GM10248 (cell line): ENCODE measurements around the gene DPYD.

Source experiments
- CTCF ChIA-PET: fragments of 300-600 bp; sonication (Branson Sonifier 250); formaldehyde crosslinking; extraction: SDS; loops from one replicate; lab custom pipeline; 2021; ENCODE audit warnings: antibody characterized with exemption; lab: Yijun Ruan, JAX
- POLR2A ChIA-PET: fragments of 350-650 bp; sonication (Branson Sonifier 250); formaldehyde crosslinking; extraction: SDS; loops from one replicate; lab custom pipeline; 2020; ENCODE audit warnings: antibody characterized with exemption; lab: Yijun Ruan, JAX
- DNase-seq: peaks from one replicate; pipeline ENCODE4 v3.0.0; 2012; ENCODE audit errors: extremely low spot score
- TF ChIP-seq, protein P1 (sequence below): IDR thresholded peaks from 2 replicates; pipeline ENCODE4 v1.5.1; 2012; ENCODE audit warnings: mild to moderate bottlenecking, low read depth; ENCODE audit errors: extremely low read depth, missing control alignments, control extremely low read depth

The DPYD gene

DNA sequence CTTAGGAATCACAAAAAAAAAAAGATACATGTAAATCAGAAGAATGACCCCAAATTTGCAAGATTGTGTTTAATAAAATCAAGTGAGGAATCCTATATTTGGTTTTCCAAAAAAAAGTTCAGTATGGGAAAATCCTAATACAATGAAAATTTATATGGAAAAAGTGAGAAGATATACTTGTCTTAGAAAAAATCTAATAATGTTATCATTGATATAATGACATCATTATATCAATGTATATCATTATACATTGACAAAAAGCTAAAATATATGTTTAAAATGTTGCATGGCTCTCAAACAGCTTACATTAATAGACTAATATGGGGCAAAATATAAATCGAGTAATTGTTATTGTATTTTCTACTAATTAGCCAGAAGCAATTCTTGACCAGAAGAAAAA is 37.0 kb downstream of the DPYD start:
- ChIA-PET CTCF (interaction anchor here (1.3 kb wide), 1 partner anchor 18 kb away, joined by 4 read pairs; no protein-coding TSS in a partner anchor), POLR2A (no interaction called here)
- DNase-seq = no peak
- TF ChIP-seq, protein P1, sequence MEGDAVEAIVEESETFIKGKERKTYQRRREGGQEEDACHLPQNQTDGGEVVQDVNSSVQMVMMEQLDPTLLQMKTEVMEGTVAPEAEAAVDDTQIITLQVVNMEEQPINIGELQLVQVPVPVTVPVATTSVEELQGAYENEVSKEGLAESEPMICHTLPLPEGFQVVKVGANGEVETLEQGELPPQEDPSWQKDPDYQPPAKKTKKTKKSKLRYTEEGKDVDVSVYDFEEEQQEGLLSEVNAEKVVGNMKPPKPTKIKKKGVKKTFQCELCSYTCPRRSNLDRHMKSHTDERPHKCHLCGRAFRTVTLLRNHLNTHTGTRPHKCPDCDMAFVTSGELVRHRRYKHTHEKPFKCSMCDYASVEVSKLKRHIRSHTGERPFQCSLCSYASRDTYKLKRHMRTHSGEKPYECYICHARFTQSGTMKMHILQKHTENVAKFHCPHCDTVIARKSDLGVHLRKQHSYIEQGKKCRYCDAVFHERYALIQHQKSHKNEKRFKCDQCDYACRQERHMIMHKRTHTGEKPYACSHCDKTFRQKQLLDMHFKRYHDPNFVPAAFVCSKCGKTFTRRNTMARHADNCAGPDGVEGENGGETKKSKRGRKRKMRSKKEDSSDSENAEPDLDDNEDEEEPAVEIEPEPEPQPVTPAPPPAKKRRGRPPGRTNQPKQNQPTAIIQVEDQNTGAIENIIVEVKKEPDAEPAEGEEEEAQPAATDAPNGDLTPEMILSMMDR = no peak

GRCh38 chr1:97877307-97877706 is 43.5 kb downstream of the DPYD start:
- POLR2A ChIA-PET = no interaction called here
- CTCF ChIA-PET = no interaction called here
- TF ChIP-seq, protein P1 = no peak
- no peak for DNase-seq

- TF ChIP-seq, protein P1 = no peak
- CTCF ChIA-PET = no interaction called here
- POLR2A ChIA-PET = no interaction called here
- no peak for DNase-seq
These were observed 44.8 kb downstream of the DPYD start for GRCh38 chr1:97875996-97876395.

DNA sequence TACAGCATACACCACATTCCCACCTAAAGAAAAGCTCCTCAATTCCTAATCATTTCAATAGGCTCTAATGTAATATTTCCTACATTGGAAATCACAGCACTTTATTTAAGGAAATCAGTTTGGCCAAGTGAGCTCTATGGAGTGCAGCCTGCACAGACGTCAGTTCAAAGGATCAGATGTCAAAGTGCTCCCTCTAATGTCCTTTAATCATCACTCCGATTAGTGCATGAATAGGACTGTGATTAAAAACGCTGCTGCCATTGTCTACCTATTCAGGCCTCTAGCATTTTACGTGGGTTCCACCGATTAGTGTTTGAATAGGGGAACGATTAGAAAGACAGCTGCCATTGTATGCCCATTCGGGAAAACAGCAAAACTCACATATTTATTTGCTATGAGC is 50.2 kb downstream of the DPYD start:
- DNase-seq = no peak
- CTCF ChIA-PET = no interaction called here
- POLR2A ChIA-PET = no interaction called here
- TF ChIP-seq, protein P1 = no peak

DNA sequence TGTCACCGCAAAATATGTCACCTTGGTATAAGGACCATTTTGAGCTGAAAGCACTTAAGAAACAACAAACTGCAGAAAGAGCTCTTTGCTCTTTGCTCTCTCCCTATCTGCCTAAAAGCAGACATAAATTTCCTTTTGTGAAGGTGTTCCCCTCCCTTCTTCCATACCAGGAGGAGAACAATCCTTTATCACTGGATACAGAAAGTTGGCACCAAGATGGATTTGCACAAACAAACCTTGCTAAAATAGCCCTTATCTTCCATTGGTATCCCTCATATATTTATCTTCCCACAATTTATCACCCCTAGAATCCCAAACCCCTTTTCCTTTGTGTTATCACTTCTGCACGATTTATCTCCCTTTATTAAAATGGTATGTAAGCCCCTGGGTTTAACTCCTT is 51.4 kb downstream of the DPYD start:
- DNase-seq = no peak
- CTCF ChIA-PET = interaction anchor here (1.3 to 1.7 kb wide), 2 partner anchors 18 to 19 kb away, joined by 3 to 4 read pairs; no protein-coding TSS in a partner anchor
- POLR2A ChIA-PET = no interaction called here
- TF ChIP-seq, protein P1 = no peak

DNA sequence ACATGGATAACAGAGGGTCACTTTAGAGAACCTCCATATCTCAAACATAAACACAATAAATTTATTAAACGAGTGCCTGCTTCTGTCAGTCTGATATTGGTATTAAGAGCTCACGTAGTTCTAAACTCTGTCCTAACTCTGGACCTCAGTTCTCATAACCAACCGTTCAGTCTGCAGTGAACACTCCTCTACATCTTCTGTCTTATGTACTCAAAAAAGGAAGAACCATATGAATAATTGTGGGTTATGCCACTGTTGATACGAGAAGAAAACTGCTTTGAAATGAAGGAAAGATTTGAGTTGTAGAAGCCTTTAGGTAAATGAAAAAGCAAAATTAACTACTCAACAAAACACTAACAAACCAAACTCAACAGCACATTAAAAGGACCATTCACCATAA is 53.7 kb downstream of the DPYD start:
- TF ChIP-seq, protein P1 = no peak
- POLR2A ChIA-PET = no interaction called here
- DNase-seq = no peak
- CTCF ChIA-PET = interaction anchor here (0.7 to 1.5 kb wide), 2 partner anchors 12 to 15 kb away, joined by 3 to 4 read pairs; no protein-coding TSS in a partner anchor

- POLR2A ChIA-PET = no interaction called here
- TF ChIP-seq, protein P1 = no peak
- CTCF ChIA-PET = interaction anchor here (0.6 kb wide), 1 partner anchor 16 kb away, joined by 3 read pairs; no protein-coding TSS in a partner anchor
- DNase-seq = no peak
These were observed 56.2 kb downstream of the DPYD start for GRCh38 chr1:97864615-97865014.
